Muscle of arm (tissue), 12 donors: Measurements from ENCODE around the gene KCNT1. TPM values are rescaled to one million over a fixed set of nuclear protein-coding genes. Genes with fewer than 3 reads are reported as not detected.

ENCODE experiments used
- DNase-seq: peaks from one replicate; pipeline ENCODE4 v3.0.0-alpha.2; 2013
- polyA plus RNA-seq, 12 donors: library from polyadenylated mRNA; unstranded; fragments of 120-200 nt; gene quantifications; one replicate each; pipeline ENCODE4 v1.2.1, GENCODE V29; 2013; ENCODE audit not compliant: insufficient read length in 12 of 12

The KCNT1 gene
- polyA plus RNA-seq, 12 donors: 4.4 to 13.2 (median 8.2) TPM; not detected in 1

DNA sequence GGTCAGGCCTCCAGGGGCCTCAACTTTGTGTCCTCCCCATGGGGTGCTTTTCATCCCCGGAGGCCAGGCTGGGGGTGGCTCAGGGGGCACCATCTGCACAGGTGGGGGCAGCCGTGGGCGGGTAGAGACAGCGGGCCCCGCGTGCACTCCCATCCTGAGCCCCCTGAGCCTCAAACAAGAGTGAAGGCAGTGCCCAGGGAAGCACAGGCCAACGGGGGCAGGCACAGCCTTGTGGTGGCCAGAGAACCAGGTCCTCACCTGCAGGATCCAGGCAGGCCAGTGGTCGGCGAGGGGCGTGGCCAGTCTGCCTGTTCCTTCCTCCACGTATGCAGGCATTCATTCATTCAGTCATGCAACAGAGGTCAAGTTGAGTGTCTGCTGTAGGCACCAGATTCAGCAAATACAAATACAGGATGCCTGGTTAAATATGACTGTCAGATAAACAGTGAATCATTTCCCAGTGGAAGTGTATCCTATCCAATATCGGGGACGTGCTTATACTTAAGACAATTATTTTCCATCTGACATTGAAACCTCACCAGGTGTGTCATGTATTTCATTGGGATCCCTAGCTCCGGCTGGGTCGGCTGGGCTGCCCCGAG, 22.3 kb downstream of the KCNT1 start:
- no peak for DNase-seq

DNA sequence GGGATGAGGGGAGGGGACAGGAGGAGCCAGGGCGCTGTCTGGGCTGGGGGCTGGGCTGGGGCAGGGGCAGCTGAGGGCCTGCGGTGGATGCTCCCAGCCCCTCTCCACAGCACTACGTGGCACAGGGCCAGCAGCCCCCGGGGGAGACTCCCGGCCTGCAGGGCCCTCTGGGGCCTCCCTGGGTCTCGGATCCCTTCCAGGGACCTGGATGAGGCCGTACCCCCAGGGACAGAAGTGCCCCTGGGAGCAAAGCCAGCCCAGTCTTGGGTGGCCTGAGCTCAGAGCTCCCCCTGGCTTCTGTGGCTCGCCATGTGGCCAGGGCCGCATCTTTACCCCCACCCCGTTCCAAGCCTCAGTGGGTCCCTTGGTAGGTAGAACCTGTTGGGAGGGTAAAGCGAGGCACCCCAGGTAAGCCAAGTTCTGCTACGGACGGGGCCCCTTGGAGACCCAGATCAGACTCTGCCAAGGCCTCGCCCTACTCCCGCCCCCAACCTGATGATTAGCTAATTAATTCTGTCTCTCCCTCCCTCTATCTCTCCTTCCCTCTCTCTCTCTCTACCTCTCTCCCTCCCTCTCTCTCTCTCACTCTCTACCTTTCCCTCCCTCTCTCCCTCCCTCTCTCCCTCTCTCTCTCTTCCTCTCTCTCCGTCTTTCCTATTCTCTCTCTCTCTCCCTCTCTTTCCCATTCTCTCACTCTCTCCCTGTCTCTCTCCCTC, 24.3 kb downstream of the KCNT1 start:
- no peak for DNase-seq

DNA sequence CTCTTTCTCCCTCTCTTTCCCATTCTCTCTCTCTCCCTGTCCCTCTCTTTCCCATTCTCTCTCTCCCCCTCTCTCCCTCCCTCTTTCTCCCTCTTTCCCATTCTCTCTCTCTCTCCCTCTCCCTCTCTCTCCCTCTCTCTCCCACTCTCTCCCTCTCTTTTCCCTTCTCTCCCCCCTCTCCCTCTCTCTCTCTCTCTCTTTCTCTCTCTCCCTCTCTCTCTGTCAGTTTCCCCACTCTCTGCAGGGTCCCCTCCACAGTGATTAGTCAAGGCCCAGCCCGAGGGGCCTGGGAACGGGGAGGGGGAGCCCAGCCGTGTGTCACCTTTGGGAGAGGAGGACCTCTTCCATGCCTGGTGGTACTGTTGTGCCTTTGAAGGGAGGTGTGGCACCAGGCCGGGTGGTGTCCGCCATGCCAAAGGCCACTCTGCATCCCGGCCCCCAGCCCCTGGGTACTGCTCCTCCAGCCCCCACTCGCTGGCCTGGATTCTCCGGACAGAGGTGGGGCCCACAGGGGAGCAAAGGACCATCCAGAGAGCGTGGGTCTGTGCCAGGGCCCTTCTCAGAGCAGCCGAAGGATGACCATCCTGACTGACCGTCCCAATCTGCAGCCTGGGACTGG, 25.4 kb downstream of the KCNT1 start:
- DNase-seq: no peak

DNA sequence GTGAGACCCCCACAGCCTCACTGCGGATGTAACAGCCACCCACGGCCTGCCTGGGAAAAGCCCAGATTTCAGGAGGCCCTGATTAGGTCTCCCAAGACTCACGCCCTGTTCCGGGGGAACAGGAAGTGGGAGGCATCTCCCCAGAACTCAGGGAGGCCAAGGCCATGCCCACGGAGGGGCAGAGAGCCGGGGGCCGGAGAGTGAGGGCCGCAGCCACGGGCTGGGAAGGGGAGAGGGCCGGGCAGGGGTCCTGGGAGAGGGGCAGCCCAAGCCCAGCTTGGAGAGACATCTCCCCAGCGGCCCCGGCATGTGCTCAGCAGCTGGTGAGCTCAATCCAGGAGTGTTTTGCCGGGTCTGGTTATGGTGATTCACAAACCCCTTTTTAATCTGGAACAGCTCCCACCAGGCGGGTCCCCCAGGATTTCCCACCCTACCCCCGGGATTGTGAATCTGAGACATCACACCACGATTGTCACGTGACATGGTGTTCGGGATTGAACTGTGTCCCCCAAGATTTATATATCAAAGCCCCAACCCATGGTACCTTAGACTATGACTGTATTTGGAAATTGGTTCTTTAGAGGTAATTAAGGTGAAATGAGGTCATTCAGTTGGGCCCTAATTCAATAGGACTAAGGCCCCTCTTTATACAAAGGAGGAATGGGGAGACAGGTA, 26.6 kb downstream of the KCNT1 start:
- DNase-seq: no peak

DNA sequence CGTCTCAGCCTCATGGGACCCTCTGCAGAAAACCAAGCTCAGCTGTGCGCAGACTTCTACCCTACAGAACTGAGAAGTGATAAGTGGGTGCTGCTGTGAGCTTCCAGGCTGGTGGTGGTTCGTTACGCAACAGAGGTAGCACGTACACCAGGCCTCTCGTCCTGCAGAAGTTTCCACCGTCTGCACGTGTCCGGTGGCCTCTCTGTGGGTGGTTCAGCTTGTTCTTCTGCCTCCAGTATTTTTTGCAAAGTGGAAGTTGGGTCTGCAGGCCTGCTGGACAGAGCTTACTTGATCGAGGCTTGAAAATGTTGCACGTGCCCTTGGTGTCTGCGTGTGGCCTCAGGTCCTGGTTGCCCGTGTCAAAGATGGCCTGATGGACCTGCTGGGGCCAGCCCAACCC, 27.5 kb downstream of the KCNT1 start:
- no peak for DNase-seq

DNA sequence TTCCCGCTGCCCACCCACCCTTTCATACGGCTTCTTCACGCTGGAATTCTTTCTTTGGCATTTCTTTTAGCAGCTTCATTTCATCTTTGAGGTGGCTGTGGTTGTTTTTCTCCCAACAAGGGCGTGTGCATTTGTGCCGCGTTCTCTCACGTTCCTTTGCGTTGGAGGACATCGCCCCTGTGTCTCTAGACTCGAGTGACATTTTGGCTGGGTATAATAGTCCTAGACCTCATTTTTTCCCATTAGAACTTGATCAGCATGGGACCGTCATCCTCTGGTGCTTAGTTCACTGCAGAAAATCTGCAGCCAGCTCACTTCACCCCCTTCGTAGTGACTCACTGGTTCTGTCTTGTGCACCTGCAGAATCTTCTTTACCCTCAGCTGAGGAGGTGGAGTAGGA, 29.5 kb downstream of the KCNT1 start:
- no peak for DNase-seq

DNA sequence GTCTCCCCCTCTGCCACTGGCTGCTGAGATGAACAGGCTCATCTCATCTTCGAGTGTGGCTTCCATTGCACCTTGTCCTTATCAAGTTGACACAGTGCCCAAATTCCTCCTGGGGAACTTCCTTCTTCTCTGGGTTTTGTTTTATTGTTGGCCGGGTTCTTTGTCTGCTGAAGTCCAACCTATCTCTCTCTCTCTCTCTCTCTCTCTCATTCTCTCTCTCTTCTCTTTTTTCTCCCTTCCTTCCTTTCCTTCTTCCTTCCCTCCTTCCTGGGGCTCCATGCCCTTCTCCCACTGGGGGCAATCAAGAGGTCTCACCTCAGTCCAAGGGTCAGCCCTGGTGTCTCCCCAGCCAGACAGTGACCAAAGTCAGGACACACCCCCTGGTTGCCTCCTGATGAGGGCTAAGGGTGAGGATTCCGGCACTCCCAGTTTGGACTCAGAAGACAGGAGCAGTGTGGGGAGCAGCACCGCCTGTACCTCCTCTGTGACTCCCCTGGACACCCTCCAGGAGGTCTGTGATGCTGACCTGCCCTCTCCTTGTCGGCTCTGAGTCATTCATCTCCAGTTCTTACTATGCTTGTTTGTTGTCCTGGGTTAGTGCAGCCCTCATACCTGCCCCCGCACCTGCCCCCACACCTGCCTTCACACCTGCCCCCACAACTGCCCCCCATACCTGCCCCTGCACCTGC, 30.7 kb downstream of the KCNT1 start:
- DNase-seq: no peak

DNA sequence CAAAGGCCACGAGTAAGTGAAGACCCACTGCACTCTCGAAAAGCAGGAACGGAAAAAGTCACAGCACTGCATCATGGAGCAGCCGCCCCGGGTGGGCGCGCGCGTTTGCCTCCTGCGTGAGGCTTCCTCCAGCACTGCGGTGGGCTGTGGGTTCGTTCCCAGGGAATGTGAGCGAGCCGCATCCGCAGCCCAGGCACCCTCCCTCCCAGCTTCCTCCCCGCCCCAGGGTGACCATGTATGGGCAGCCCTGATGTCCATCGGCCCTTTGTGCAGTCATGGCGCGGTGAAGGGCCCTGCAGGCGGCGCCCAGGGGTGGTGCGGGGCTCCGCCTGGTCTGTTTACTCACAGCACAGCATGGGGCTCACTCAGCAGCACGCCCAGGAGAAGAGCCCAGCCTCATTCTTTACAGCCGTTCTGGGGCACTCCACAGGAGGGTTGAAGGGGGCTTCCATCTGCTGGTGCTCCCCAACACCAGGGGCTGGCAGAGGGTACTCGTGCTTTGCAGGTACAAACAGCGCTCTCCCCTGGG, 32.7 kb downstream of the KCNT1 start:
- no peak for DNase-seq

DNA sequence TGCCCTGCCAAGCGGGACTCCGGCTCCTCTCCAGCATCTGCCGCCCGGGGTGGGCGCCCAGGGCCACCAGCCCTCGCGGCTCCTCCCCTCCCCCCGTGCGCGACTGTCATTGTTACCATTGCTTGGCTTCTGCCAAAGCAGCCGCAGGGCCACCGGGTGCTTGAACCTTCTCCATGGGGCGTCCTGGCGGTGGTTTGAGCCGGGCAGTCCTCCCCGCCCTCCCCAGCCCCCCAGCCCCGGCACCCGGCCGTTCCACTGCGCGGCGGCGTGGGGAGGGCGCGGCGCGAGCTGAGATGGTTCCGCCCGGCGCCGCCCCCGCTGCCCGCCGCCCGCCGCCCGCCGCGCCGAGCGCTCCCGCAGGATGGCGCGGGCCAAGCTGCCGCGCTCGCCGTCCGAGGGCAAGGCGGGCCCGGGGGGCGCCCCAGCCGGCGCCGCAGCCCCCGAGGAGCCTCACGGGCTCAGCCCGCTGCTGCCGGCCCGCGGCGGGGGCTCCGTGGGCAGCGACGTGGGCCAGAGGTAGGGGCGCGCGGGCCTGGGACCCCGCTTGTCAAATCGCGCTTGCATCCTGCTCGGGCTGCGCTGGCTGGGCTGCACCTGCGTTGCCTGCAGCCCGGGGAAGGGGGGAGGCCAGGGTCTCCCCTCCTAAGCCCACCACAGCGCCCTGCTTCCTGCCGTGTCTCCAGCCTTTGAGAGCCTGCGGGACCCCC, 34.4 kb downstream of the KCNT1 start:
- DNase-seq: no peak

DNA sequence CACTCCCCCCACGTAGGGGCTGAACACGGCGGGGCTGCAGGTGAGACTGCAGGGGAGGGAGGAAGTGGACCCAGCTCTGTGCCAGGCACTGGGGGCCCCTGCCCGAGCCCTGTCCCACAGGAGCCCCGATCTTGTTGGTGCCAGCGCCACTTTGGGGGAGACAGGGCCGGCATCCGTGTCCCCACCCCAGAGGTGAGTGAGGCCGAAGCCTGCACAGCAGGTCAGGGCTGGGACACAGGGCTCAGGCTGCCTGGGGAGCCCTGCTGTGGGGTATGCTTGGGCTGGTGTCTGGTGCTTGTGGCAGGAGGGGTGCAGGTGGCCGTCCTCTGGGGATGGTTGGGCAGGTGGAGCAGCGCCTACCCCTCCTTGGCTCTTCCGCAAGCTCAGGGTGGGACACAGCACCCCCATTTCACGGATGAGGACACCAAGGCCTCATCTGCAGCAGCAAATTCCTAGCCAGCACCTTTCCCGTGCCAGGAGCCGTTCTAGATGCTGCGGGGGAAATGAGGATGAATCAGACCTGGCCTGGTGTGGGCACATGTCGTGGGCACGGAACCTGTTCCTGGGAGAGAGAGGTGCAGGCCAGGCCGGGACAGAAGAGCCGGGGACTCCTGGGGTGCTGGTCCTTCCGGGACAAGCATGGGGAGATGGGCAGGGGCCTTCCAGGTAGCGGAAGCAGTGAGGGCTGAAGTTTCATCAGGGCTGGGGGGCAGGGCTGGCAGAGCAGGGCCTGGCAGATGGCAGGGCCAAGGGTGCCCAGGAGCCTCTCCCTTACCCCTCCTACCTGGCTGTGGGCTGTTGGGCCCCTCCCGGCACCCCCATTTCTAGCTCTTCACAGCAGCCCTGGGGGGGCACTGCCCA, 35.2 kb downstream of the KCNT1 start:
- DNase-seq: no peak

DNA sequence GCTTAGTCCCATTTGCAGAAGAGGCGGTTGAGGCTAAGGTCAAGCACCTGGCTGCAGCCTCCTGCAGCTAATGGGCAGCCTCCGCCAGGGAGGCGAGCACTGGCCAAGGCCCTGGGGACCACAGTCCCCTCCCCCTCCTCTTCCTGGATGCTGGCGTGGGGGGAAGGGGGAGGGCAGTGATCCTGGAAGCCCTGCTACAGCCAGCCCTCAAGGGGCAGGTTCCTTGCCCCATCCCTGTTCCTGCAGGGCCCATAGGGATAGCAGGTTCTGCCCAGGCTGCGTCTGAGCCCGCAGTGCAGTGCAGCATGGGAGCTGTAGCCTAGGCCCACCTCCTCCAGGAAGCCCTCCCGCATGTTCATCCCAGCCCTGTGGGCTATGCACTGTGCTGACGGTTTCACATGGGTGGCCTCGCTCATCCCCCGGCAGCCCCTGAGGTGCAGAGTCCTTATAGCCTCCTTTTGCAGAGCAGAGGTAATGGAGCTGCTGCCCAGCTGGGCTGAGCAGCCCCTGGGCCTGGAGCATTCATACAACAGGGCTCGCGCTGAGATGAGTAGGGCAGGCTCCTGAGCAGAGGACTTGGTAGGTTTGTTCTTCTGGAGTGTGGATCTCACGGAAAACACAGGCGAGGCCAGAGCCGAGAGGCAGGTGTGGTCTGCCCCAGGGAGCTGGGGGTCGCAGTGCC, 36.0 kb downstream of the KCNT1 start:
- DNase-seq: no peak

DNA sequence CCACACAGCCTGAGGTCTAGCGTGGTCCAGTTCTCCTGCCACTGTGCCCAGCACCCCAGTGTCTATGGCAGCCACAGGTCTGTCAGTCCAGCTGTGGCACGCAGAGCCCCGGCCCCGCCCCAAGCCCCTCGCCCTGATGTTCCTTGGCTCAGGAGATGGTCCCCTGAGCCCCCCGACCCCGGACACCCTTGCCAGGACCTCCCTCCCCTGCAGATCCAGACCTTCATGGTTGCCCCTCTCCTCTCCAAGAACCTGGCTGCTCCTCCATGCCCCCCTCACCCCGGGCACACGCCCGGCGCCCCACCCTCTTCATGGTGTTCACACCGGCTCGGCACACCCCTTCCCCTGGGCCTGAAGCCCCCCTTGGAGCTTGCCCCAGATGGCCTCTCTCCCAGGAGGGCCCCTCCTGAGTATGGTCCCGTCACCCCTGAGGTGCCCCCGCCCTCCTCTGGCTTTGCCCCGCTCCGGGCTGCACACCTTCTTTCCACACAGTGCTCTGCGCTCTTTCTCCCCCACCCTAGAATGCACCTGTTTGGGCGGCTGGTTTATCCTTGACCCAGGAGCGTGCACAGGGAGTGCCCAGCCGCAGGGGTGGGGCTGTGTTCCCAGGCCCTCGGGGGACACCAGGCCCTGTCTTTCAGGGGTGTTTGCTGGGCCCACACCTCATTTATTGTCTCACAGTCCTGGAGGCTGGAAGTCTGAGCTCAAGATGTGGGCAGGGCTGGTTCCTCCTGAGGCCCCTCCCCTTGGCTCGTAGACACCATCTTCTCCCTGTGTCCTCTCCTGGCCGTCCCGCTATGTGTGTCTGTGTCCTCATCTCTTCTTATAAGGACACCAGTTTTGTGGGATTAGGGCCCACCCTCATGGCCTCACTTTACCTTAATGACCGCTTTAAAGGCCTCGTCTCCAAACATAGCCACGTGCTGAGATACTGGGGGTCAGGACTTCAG, 37.6 kb downstream of the KCNT1 start:
- DNase-seq: no peak

DNA sequence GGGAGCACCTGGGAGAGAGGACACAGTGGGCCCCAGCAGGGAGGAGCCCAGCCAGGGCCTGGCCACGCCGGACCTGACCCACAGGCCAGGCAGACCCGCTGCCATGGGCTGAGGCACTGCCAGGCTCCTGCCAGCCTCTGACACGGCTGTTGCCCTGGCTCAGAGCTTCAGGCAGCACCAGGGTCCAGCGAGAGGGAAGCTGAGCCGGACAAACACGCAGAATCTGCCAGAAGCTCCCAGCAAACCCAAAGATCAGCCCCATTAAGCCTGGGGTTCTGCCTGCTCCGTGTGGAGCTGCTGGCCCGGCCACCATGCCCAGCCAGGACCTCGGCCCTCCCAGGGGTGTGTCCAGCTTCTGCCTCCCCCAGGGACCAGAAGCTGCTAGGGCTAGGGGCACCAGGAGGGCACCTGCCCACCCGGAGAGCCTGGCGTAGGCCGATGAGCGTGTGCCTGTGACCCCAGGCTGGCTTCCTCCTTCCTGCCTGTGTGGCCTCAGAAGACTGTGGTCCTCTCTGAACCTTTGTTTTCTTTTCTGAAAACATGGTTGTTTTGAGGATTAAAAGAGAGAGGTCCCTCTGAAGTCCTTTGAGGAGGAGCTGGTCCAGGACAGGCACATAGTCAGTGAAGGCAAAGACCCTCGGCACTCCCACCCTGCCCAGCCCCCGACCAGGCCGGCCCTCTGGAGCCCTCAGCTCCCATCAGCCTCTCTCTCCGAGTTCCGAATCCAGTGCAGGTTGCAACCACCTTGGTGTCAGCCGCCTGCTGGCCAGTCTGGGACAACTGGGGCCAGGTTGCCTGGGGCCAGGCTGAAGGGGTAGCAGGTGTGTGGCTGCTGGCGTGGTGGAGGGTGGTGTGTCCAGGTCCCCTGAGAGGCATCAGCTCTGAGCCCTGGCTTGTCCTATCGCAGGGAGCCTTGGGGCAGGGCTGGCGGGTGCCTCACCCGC, 39.6 kb downstream of the KCNT1 start:
- DNase-seq: no peak

DNA sequence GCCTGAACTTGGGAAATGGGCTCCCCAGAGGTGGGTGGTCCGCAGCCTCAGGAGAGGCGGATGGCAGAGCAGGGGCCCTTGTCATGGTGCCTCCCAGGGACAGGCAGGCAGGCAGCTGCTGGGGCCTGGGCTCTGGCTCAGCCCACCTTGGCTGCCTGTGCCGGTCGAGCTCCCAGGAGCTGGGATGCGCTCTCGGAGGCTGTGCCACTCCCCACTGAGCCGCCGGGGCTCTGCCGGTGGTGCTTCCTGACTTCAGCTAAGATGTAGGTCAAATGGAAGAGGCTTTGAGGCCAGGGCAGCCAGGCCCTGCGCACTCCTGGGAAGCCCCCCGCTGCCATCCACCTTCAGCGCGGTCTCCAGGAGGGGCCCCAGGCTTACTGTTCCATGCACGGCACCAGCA, 41.0 kb downstream of the KCNT1 start:
- no peak for DNase-seq

DNA sequence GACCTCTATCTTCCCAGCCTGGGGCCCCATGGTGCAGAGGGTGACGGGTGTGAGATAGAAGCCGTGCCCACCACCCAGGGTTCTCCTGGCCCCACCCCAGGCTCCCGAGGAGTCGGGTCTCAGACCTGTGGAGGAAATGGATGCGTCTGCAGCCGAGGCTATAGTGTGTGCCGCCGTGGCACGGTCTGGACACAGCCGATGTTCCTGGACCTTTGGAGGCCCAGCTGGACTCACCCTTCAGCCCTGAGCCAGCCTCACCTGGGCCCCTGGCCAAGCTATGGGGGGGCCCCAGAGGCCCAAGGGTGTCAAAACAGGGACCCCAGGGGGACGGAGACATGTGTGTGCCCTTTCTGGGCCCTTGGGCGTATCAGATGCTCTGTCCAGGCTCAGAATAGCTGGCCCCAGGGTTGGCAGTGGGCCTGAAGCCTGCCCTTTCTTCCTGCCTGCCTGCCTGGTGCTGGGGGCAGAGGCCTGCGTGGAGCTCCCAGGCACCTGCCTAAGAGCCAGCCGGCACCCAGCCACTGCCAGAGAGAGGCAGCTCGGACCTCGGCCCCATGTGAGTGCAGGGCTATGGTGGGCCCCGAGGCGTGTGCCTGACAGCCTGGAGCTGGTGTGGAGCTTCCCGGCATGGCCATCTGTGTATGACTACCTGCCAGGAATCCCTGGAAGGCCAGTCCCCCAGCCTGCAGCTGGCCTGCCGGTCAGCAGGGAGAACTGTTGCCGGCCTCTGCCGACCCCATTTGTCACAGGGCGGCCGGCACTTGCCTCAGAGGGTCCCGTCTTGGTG, 41.8 kb downstream of the KCNT1 start:
- DNase-seq: no peak

DNA sequence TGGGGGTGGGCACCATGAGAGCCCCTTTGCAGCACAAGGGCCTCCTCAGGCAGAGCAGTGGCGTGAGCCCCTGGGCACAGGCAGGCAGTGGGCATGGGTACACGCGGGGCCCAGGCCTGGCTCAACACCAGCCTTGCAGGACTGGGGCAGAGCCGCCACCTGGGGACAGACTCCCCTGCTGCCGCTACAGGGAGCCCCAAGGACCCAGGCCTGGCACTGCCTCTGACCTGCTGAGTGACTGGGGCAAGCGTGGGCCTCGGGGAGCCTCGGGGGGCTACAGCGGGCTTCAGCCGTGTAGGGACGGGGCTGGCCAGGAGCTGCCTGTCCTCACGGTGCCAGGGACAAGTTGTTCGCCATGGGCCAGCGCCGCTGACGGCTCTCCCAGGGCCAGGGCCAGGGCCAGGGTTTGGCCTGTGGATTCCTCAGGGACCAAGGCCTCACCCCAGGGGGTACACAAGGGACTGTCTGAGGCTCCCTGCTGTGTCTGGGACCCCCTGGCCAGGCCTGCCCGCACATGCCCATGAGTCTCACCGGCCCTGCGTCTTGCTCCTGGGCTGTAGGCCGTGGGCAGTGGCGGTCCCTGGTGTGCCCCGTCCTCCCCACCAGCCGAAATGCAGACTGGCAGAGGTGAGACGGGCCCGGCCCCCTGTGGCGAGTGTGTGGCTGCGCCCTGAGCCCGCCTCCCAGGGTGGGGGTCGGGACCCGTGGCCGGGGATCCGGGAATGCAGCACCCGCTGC, 42.5 kb downstream of the KCNT1 start:
- no peak for DNase-seq
